ENCODE measurements around the gene NFATC1. TPM values are rescaled to one million over a fixed set of nuclear protein-coding genes. Genes with fewer than 3 reads are reported as not detected.
"Not testable (repeated sequence)": the region's sequence is repeated elsewhere in the genome, so short reads cannot be mapped to it uniquely, and the experiment has no call there.

Gene NFATC1
- total RNA-seq, 4 donors from 2014 or later: 0.79 to 4.8 (median 2.6) TPM

GRCh38 chr18:79373736-79374135 lies 22.0 kb upstream of the NFATC1 start:
- Histone ChIP-seq H3K4me1 (peaks cover 0 to 2% (median 0%) of the 10 kb centered on the region in 3 donors), H3K36me3 (peaks cover 0 to 54% (median 0%) of the 10 kb centered on the region in 3 donors), H3K4me3 (no peak overlapping the region), H3K27ac (no peak overlapping the region), H3K9me3 (no peaks in the 10 kb centered on the region), H3K27me3 (no peaks in the 10 kb centered on the region)
- WGBS, 2 donors: 87 to 94% methylated on average over 16 to 17 of the region's 17 CpGs
- no peak for DNase-seq
- intact Hi-C loops (cut with DNase I): no loop called here
- TF ChIP-seq POLR2A (IDR thresholded peaks at IDR 0.05) (no peak), CTCF (IDR thresholded peaks at IDR 0.05) (no peak)

GRCh38 chr18:79374408-79375171 lies 21.1 kb upstream of the NFATC1 start:
- DNase-seq: no peak
- intact Hi-C loops (cut with DNase I): no loop called here
- TF ChIP-seq CTCF (IDR thresholded peaks at IDR 0.05) (no peak), POLR2A (IDR thresholded peaks at IDR 0.05) (no peak)
- Histone ChIP-seq H3K4me3 (no peak overlapping the region), H3K4me1 (peaks cover 0 to 8% (median 5%) of the 10 kb centered on the region in 3 donors), H3K27ac (no peak overlapping the region), H3K27me3 (no peaks in the 10 kb centered on the region), H3K36me3 (peaks cover 0 to 54% (median 0%) of the 10 kb centered on the region in 3 donors), H3K9me3 (no peaks in the 10 kb centered on the region)
- WGBS, 2 donors: 62 to 91% methylated on average over 10 to 16 of the region's 32 CpGs

GRCh38 chr18:79375441-79376154 lies 20.1 kb upstream of the NFATC1 start:
- Histone ChIP-seq H3K36me3 (peaks cover 0 to 50% (median 0%) of the 10 kb centered on the region in 3 donors), H3K4me3 (no peak overlapping the region), H3K27me3 (no peaks in the 10 kb centered on the region), H3K9me3 (no peaks in the 10 kb centered on the region), H3K4me1 (peaks cover 0 to 8% (median 5%) of the 10 kb centered on the region in 3 donors), H3K27ac (no peak overlapping the region)
- no peak for TF ChIP-seq POLR2A (IDR thresholded peaks at IDR 0.05)
- TF ChIP-seq CTCF (IDR thresholded peaks at IDR 0.05): no peak
- intact Hi-C loops (cut with DNase I): no loop called here
- DNase-seq: no peak
- WGBS, 2 donors: 87 to 96% methylated on average over 6 to 8 of the region's 10 CpGs

GRCh38 chr18:79376661-79377060 lies 19.1 kb upstream of the NFATC1 start:
- H3K36me3 ChIP-seq: peaks cover 0 to 45% (median 0%) of the 10 kb centered on the region in 3 donors
- H3K27ac ChIP-seq; H3K9me3 ChIP-seq; H3K27me3 ChIP-seq; H3K4me1 ChIP-seq; H3K4me3 ChIP-seq; intact Hi-C loops (cut with DNase I); DNase-seq: not testable (repeated sequence)
- 97 to 98% methylated on average over 10 to 11 of the region's 12 CpGs for WGBS, 2 donors

- DNase-seq: no peak
- Histone ChIP-seq H3K36me3 (peaks cover 0 to 40% (median 0%) of the 10 kb centered on the region in 3 donors), H3K4me1 (peaks cover 0 to 8% (median 5%) of the 10 kb centered on the region in 3 donors), H3K27me3 (no peaks in the 10 kb centered on the region), H3K27ac (no peak overlapping the region), H3K9me3 (no peaks in the 10 kb centered on the region), H3K4me3 (no peak overlapping the region)
- TF ChIP-seq POLR2A (IDR thresholded peaks at IDR 0.05): no peak
- TF ChIP-seq CTCF (IDR thresholded peaks at IDR 0.05): no peak
- intact Hi-C loops (cut with DNase I): no loop called here
- WGBS, 2 donors: 87 to 94% methylated on average over 10 to 11 of the region's 19 CpGs
Observed at GRCh38 chr18:79377187-79377891, 18.4 kb upstream of the NFATC1 start.

Measured in esophagus squamous epithelium (tissue), 5 donors.